Prostate gland (tissue), 2 donors: ENCODE results near the gene HIF1AN. TPM values are rescaled to one million over a fixed set of nuclear protein-coding genes. Genes with fewer than 3 reads are reported as not detected.
A peak's percentile ranks its signal among the peaks of the same experiment; 100 is the strongest.

Source experiments
- DNase-seq: peaks from one replicate; pipeline ENCODE4 v3.0.0-alpha.2; 2019; ENCODE audit warnings: low spot score
- H3K27ac ChIP-seq, 2 donors: fragments of 200-600 bp; sonication (generic); 2 replicates each; pipeline ENCODE4 v1.5.1; 2017 to 2019
- H3K27me3 ChIP-seq: fragments of 200-600 bp; sonication (generic); replicated peaks from 2 replicates; pipeline ENCODE4 v1.5.1; 2019; ENCODE audit not compliant: insufficient read depth
- H3K36me3 ChIP-seq, 2 donors: fragments of 200-600 bp; sonication (generic); 1 replicate in 1 of 2; 2 replicates in 1 of 2; pipeline versions ENCODE4 v1.5.1 to v1.8.1; 2017 to 2019
- H3K4me1 ChIP-seq: fragments of 200-600 bp; sonication (generic); replicated peaks from 2 replicates; pipeline ENCODE4 v1.5.1; 2019
- H3K4me3 ChIP-seq, 2 donors: fragments of 200-600 bp; sonication (generic); 2 replicates each; pipeline ENCODE4 v1.5.1; 2017 to 2019
- H3K9me3 ChIP-seq: fragments of 200-600 bp; sonication (generic); 2 replicates; pipeline ENCODE4 v1.5.1; 2017
- POLR2A ChIP-seq: fragments of 450-650 bp; IDR thresholded peaks from one replicate; pipeline ENCODE4 v1.6.1; 2016; ENCODE audit warnings: antibody characterized with exemption, mild to moderate bottlenecking
- POLR2AphosphoS5 ChIP-seq: sonication (generic); formaldehyde crosslinking; IDR thresholded peaks from one replicate; pipeline ENCODE4 v1.6.1; 2017; ENCODE audit warnings: antibody characterized with exemption
- WGBS: methylation state at CpG from one replicate; pipeline ENCODE4 v1.1.5; 2018; 5-methylcytosine and 5-hydroxymethylcytosine counted together
- intact Hi-C: fragments of 100-400 bp; cut with DNase I; formaldehyde crosslinking; loops from one replicate; pipeline ENCODE4 v1.14.2; 2022
- total RNA-seq, 2 donors: library from RNA; depleted of rRNA; stranded (reverse); fragments of >200 nt; gene quantifications; one replicate each; pipeline ENCODE4 v1.1.0, GENCODE V29; 2016
- TF ChIP-seq, protein P1 (sequence below), 4 experiments: fragments of 200-600 bp in 2 of 4; fragments of 450-650 bp in 2 of 4; sonication (generic) in 2 of 4; IDR thresholded peaks; 1 replicate in 3 of 4; 2 replicates in 1 of 4; pipeline ENCODE4 v1.5.1; 2016 to 2019; ENCODE audit warnings: antibody characterized with exemption in 4 of 4, mild to moderate bottlenecking in 2 of 4, moderate library complexity in 2 of 4

The HIF1AN gene
- total RNA-seq, 2 donors from 2014 or later, result 10.8 to 30.2 TPM

DNA sequence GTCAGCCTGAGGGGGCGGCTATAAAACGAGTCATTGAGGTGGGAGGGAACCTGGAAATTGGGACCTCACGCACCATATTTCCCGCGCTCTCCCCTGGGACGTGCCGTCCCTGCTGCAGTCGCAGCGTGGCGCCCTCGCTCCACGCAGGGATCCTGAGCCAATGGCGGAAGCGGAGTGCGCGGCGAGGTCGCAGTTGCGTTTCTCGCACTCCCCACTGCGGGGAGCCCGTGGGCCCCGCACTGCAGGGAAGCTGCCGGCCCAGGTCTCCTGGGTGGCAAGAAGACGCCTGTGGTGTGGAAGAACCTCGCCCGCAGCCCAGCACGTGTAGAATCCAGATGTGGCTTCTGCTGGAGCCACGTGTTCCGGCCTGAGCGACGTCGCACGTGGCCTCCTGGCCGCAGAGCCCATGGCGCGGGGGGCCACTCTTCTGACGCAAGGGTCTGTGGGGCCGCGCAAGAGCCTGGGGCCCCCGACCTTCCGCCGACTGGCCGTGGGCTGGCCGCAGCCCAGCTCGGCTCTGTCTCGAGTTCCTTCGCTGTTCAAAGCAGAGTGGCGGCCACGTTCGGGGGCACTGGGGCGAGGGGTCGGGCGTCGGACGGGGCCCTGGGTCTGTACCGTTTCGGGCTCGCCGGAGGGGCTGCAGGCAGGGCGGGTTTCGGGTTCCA lies 26.4 kb downstream of the HIF1AN start:
- Histone ChIP-seq H3K27me3 (peaks cover 6% of the 10 kb centered on the region), H3K4me1 (no peaks in the 10 kb centered on the region), H3K36me3 (no peaks in the 10 kb centered on the region), H3K4me3 (no peak overlapping the region), H3K27ac (no peak overlapping the region), H3K9me3 (no peaks in the 10 kb centered on the region)
- 5% methylated on average over 62 of the region's 62 CpGs for WGBS
- peak; percentile 36 for TF ChIP-seq POLR2AphosphoS5
- TF ChIP-seq POLR2A, result no peak
- TF ChIP-seq, protein P1, sequence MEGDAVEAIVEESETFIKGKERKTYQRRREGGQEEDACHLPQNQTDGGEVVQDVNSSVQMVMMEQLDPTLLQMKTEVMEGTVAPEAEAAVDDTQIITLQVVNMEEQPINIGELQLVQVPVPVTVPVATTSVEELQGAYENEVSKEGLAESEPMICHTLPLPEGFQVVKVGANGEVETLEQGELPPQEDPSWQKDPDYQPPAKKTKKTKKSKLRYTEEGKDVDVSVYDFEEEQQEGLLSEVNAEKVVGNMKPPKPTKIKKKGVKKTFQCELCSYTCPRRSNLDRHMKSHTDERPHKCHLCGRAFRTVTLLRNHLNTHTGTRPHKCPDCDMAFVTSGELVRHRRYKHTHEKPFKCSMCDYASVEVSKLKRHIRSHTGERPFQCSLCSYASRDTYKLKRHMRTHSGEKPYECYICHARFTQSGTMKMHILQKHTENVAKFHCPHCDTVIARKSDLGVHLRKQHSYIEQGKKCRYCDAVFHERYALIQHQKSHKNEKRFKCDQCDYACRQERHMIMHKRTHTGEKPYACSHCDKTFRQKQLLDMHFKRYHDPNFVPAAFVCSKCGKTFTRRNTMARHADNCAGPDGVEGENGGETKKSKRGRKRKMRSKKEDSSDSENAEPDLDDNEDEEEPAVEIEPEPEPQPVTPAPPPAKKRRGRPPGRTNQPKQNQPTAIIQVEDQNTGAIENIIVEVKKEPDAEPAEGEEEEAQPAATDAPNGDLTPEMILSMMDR (IDR thresholded peaks at IDR 0.05), result peak; percentile 17 to 93 (median 76)
- intact Hi-C loops, result loop anchor here (10.0 kb wide), 1 partner anchor 453 kb away; no protein-coding TSS in a partner anchor
- peak; percentile 47 for DNase-seq

DNA sequence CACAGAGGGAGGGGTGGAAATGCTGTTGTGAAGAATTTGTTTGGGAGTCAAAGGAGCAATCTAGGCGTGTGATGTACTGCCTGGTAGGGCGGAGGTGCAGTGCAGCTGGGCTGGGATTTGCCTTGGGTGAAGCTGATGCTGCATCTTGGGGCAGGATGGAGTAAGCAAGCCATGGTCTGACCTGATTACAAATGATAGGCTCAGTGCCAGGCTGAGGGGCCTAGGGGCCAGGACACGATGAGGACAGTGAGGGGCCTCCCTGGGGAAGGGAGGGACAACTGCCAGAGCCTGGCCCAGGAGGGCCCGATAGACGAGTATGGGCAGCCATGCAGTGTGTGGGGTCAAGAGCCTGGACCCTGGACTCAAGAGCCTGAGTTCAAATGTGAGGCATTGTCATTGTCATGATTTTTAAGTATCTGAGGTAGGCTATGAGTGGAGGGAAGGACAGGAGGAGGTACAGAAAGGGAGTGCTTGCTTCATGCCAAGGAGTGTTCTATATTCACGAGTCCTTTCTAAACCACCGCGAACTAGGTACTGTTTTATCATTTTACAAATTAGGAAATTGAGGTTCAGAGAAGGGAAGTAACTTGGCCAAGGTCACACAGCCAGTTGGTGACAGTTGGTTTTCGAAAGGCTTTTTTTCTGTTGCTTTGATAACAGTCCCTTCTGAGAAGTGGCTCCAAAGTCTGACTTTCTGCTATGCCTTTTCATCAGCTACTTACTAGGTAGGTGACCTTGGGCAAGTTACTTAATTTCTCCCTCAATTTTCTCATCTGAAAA lies 29.7 kb downstream of the HIF1AN start:
- no peak for DNase-seq
- 63% methylated on average over 9 of the region's 9 CpGs for WGBS
- no peaks in the 10 kb centered on the region for H3K4me1 ChIP-seq

DNA sequence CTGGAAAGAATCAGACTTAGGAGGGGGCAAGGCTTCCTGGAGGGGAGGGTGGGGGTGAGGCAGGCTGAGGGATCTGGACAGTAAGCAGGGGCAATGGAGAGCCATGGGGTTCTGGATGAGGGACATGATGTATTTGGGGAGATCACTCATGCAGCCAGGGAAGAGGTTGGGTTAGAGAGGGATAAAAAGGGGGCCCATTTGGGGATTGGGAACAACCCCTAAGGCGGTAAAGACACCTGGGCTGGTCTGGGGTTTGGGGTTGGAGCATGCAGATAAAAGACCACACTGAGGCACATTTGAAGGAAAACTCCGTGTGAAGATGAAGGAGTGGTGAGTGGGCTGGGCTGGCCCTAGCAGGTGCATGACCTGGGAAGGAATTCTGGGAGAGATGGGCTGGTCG lies 30.8 kb downstream of the HIF1AN start:
- Histone ChIP-seq H3K27ac (no peak overlapping the region), H3K9me3 (no peaks in the 10 kb centered on the region), H3K36me3 (no peaks in the 10 kb centered on the region), H3K4me3 (no peak overlapping the region), H3K4me1 (no peaks in the 10 kb centered on the region), H3K27me3 (peaks cover 6% of the 10 kb centered on the region)
- 60% methylated on average over 3 of the region's 3 CpGs for WGBS
- DNase-seq, result no peak
- TF ChIP-seq, protein P1 (IDR thresholded peaks at IDR 0.05), result no peak
- TF ChIP-seq POLR2A (no peak), POLR2AphosphoS5 (no peak)
- intact Hi-C loops, result loop anchor here (5.0 to 10.0 kb wide), 2 partner anchors 311 to 448 kb away; no protein-coding TSS in a partner anchor

More for the DNA sequence above, 29.7 kb downstream of the HIF1AN start:
- Histone ChIP-seq H3K4me3 (no peak overlapping the region), H3K27ac (no peak overlapping the region), H3K36me3 (no peaks in the 10 kb centered on the region), H3K27me3 (peaks cover 6% of the 10 kb centered on the region), H3K9me3 (no peaks in the 10 kb centered on the region)
- intact Hi-C loops, result loop anchor here (5.0 to 10.0 kb wide), 2 partner anchors 312 to 449 kb away; no protein-coding TSS in a partner anchor
- TF ChIP-seq POLR2A, result no peak
- TF ChIP-seq POLR2AphosphoS5, result no peak
- TF ChIP-seq, protein P1 (IDR thresholded peaks at IDR 0.05), result no peak

DNA sequence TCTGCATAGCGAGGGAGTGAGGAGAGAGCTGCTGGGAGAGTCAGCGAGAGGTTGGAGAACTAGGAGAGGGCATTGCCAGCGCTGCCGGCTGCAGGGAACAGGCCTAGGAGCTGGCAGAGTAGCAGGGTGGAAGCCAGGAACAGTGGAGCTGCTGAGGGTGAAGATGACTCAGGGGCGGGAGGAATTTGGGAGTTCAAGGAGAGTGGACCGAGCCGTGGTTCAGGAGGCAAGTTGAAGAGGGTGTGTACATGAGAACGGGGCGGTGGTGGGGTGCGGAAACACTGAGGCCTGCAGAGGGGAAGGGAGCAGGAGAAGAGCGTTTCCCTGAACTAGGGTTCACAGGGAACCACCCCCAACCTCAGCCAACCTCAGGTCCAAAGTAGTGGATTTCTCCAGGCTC lies 31.5 kb downstream of the HIF1AN start:
- no peak for DNase-seq
- Histone ChIP-seq H3K27ac (no peak overlapping the region), H3K4me1 (no peaks in the 10 kb centered on the region), H3K4me3 (no peak overlapping the region), H3K27me3 (peaks cover 6% of the 10 kb centered on the region), H3K36me3 (no peaks in the 10 kb centered on the region), H3K9me3 (no peaks in the 10 kb centered on the region)
- TF ChIP-seq, protein P1 (IDR thresholded peaks at IDR 0.05), result no peak
- TF ChIP-seq POLR2AphosphoS5 (no peak), POLR2A (no peak)
- 46% methylated on average over 11 of the region's 11 CpGs for WGBS
- intact Hi-C loops, result loop anchor here (5.0 to 10.0 kb wide), 2 partner anchors 310 to 448 kb away; no protein-coding TSS in a partner anchor
